K562 (cell line): Measurements from ENCODE around the gene TUBB6. TPM values are rescaled to one million over a fixed set of nuclear protein-coding genes. Genes with fewer than 3 reads are reported as not detected.
A peak's percentile ranks its signal among the peaks of the same experiment; 100 is the strongest.

Experiments
- ATAC-seq: fragments of 200-7000 bp; cut with Tn5 transposase; 3 replicates; pipeline ENCODE4 v1.9.1; 2020; ENCODE audit warnings: moderate library complexity
- BruUV-seq: library from RNA; stranded (reverse); fragments of 400-500 nt; replicated peaks from 2 replicates; lab custom pipeline; 2021; lab: Mats Ljungman, UMichigan
- CTCF ChIA-PET: fragments of 300-600 bp; formaldehyde crosslinking; extraction: SDS; loops from one replicate; lab custom pipeline; 2021; ENCODE audit warnings: low intra/inter-chr PET ratio; lab: Yijun Ruan, JAX
- POLR2A ChIA-PET: fragments of 300-600, 350-650 bp; sonication (Branson Sonifier 250); formaldehyde crosslinking; extraction: SDS; loops from one replicate; lab custom pipeline; 2021; ENCODE audit warnings: antibody characterized with exemption, inconsistent platforms; lab: Yijun Ruan, JAX
- DNase-seq, 4 experiments: peaks; one replicate each; pipeline versions ENCODE4 v3.0.0 to v3.0.0-alpha.2; 2011 to 2018; ENCODE audit warnings: low spot score in 3 of 4, mixed read lengths in 3 of 4; ENCODE audit errors: extremely low read depth in 1 of 4
- FAIRE-seq: peaks from 2 replicates; lab custom pipeline; 2011; peaks lifted over from hg19 to GRCh38; lab: Jason Lieb, UNC
- H2AFZ ChIP-seq: 2 replicates; pipeline ENCODE4 v1.6.0; 2011; ENCODE audit warnings: low read depth, low read length, control low read depth, inconsistent platforms
- H3K27ac ChIP-seq: fragments of 200-600 bp; 3 replicates; pipeline ENCODE4 v1.8.0; 2011; ENCODE audit warnings: low read depth, mild to moderate bottlenecking, control low read depth, inconsistent platforms, low read length, moderate library complexity, mixed read lengths; ENCODE audit errors: extremely low read depth
- H3K27me3 ChIP-seq, 2 experiments: fragments of 300-600 bp in 1 of 2; 2 replicates in 1 of 2; 3 replicates in 1 of 2; pipeline versions ENCODE4 v1.6.0 to v1.8.0; 2011; ENCODE audit warnings: inconsistent platforms in 2 of 2, low read length in 2 of 2, mild to moderate bottlenecking in 1 of 2, mixed read lengths in 1 of 2, moderate library complexity in 1 of 2; ENCODE audit not compliant: control insufficient read depth in 2 of 2, insufficient read depth in 2 of 2
- H3K36me3 ChIP-seq: fragments of 300-600 bp; 3 replicates; pipeline ENCODE4 v1.8.0; 2011; ENCODE audit warnings: mild to moderate bottlenecking, low read length, inconsistent platforms; ENCODE audit not compliant: control insufficient read depth, insufficient read depth
- H3K4me1 ChIP-seq, 2 experiments: fragments of 200-600 bp in 1 of 2; replicated peaks in 1 of 2; 2 replicates in 1 of 2; 3 replicates in 1 of 2; pipeline versions ENCODE4 v1.5.1 to v1.8.0; 2011; ENCODE audit warnings: inconsistent platforms in 2 of 2, low read length in 2 of 2, mild to moderate bottlenecking in 1 of 2, mixed read lengths in 1 of 2, moderate library complexity in 1 of 2; ENCODE audit not compliant: control insufficient read depth in 2 of 2, insufficient read depth in 2 of 2
- H3K4me2 ChIP-seq: 2 replicates; pipeline ENCODE4 v1.6.1; 2011; ENCODE audit warnings: low read length, control low read depth, inconsistent platforms, mixed read lengths; ENCODE audit not compliant: insufficient read depth
- H3K4me3 ChIP-seq: fragments of 200-600 bp; sonication (generic), shearing (Covaris generic); 2 replicates; pipeline ENCODE4 v1.5.1; 2016; ENCODE audit warnings: control low read depth, inconsistent platforms
- H3K79me2 ChIP-seq: fragments of 200-600 bp; 3 replicates; pipeline ENCODE4 v1.8.0; 2011; ENCODE audit warnings: low read length, inconsistent platforms; ENCODE audit not compliant: control insufficient read depth, insufficient read depth
- H3K9ac ChIP-seq, 2 experiments: 2 replicates each; pipeline versions ENCODE4 v1.6.0 to v1.6.1; 2011; ENCODE audit warnings: low read depth in 2 of 2, low read length in 2 of 2, control low read depth in 1 of 2, inconsistent platforms in 1 of 2, mild to moderate bottlenecking in 1 of 2, mixed read lengths in 1 of 2; ENCODE audit not compliant: insufficient read depth in 1 of 2
- H3K9me1 ChIP-seq: one replicate; pipeline ENCODE4 v1.6.0; 2011; ENCODE audit warnings: inconsistent platforms, mild to moderate bottlenecking, low read length, moderate library complexity; ENCODE audit not compliant: control insufficient read depth, insufficient read depth
- H3K9me3 ChIP-seq: replicated peaks from 2 replicates; pipeline ENCODE4 v1.5.1; 2011; ENCODE audit warnings: low read depth, low read length, inconsistent platforms; ENCODE audit not compliant: control insufficient read depth, insufficient read depth
- H4K20me1 ChIP-seq: replicated peaks from 2 replicates; pipeline ENCODE4 v1.6.1; 2011; ENCODE audit warnings: low read length, inconsistent platforms, mixed read lengths; ENCODE audit not compliant: control insufficient read depth, insufficient read depth
- BMI1 ChIP-seq: fragments of 150-350 bp; IDR thresholded peaks from 2 replicates; pipeline ENCODE4 v1.6.1; 2014; ENCODE audit warnings: low read length
- ESRRA ChIP-seq: fragments of 450-650 bp; IDR thresholded peaks from 2 replicates; pipeline ENCODE4 v1.6.1; 2014; ENCODE audit warnings: low read depth, mild to moderate bottlenecking, moderate library complexity, borderline replicate concordance
- NFRKB ChIP-seq: fragments of 450-650 bp; IDR thresholded peaks from 2 replicates; pipeline ENCODE4 v1.6.1; 2016; ENCODE audit warnings: low read depth
- NONO ChIP-seq, 2 experiments: fragments of 200-400 bp in 1 of 2; fragments of 450-650 bp in 1 of 2; formaldehyde crosslinking in 1 of 2; IDR thresholded peaks; 2 replicates each; pipeline ENCODE4 v1.6.1; 2017; ENCODE audit warnings: low read depth in 2 of 2, mild to moderate bottlenecking in 2 of 2, moderate library complexity in 2 of 2, low read length in 1 of 2
- PHF21A ChIP-seq: fragments of 450-650 bp; IDR thresholded peaks from 2 replicates; pipeline ENCODE4 v1.6.1; 2017; ENCODE audit warnings: low read depth, borderline replicate concordance
- SIRT6 ChIP-seq: IDR thresholded peaks from one replicate; pipeline ENCODE4 v1.6.1; 2012; ENCODE audit warnings: low read depth, mild to moderate bottlenecking, control low read depth, inconsistent platforms, low read length, moderate library complexity
- ZFP1 ChIP-seq: fragments of 450-650 bp; formaldehyde crosslinking; IDR thresholded peaks from 2 replicates; pipeline ENCODE4 v1.4.0; 2020; ENCODE audit warnings: mild to moderate bottlenecking, mixed read lengths
- WGBS: fragments of 100-300 bp; shearing (Covaris generic); methylation state at CpG from one replicate; pipeline ENCODE4 v1.1.6; 2016; ENCODE audit warnings: low coverage, mixed read lengths; ENCODE audit not compliant: insufficient coverage; ENCODE audit errors: missing lambda C conversion rate; 5-methylcytosine and 5-hydroxymethylcytosine counted together
- in situ Hi-C: fragments of 300-500 bp; cut with MboI; formaldehyde crosslinking; loops from 4 replicates; pipeline ENCODE4 v1.15.0; 2018; ENCODE audit warnings: inconsistent platforms, mixed read lengths
- intact Hi-C: fragments of 100-400 bp; cut with micrococcal nuclease; formaldehyde crosslinking; loops from 2 replicates; pipeline ENCODE4 v1.14.2; 2022
- polyA plus RNA-seq, 8 experiments: library from polyadenylated mRNA; depleted of rRNA in 4 of 8; stranded (reverse) in 5 of 8; unstranded in 3 of 8; fragments of >200 nt; fragmentation: Nextera tagmentation in 2 of 8; fragmentation: Illumina TruSeq in 1 of 8; extraction: Ambion mirVana in 2 of 8; extraction: Trizol in 1 of 8; gene quantifications; 2 replicates each; pipeline versions ENCODE4 v1.2.1 to v1.2.3, GENCODE V29; 2011 to 2014; ENCODE audit warnings: inconsistent platforms in 1 of 8, missing spikeins in 1 of 8
- total RNA-seq, 7 experiments: library from RNA; depleted of rRNA in 6 of 7; stranded (reverse); fragments of >200 nt in 6 of 7; fragmentation: Illumina TruSeq in 2 of 7; extraction: Trizol in 2 of 7; gene quantifications; 2 replicates each; pipeline versions ENCODE4 v1.2.1 to v1.2.3, GENCODE V29; 2011 to 2021; ENCODE audit warnings: low replicate concordance in 1 of 7
- TF ChIP-seq, protein P1 (sequence below): IDR thresholded peaks from 2 replicates; pipeline ENCODE4 v1.6.1; 2016; ENCODE audit warnings: missing genetic modification characterization, missing compliant biosample characterization
- TF ChIP-seq, protein P2 (sequence below): fragments of 200-800 bp; sonication (Bioruptor generic); IDR thresholded peaks from 2 replicates; pipeline ENCODE4 v1.6.1; 2017; ENCODE audit warnings: missing genetic modification characterization, missing compliant biosample characterization
- TF ChIP-seq, protein P3 (sequence below), 2 experiments: fragments of 450-650 bp; IDR thresholded peaks; 2 replicates each; pipeline ENCODE4 v1.6.1; 2016

Gene TUBB6
- total and polyA plus RNA-seq, 9 of the 15 experiments (the other 6 are each of a cell fraction or from before 2014, with no cell fraction given), result 43.9 to 404 (median 81.1) TPM

DNA sequence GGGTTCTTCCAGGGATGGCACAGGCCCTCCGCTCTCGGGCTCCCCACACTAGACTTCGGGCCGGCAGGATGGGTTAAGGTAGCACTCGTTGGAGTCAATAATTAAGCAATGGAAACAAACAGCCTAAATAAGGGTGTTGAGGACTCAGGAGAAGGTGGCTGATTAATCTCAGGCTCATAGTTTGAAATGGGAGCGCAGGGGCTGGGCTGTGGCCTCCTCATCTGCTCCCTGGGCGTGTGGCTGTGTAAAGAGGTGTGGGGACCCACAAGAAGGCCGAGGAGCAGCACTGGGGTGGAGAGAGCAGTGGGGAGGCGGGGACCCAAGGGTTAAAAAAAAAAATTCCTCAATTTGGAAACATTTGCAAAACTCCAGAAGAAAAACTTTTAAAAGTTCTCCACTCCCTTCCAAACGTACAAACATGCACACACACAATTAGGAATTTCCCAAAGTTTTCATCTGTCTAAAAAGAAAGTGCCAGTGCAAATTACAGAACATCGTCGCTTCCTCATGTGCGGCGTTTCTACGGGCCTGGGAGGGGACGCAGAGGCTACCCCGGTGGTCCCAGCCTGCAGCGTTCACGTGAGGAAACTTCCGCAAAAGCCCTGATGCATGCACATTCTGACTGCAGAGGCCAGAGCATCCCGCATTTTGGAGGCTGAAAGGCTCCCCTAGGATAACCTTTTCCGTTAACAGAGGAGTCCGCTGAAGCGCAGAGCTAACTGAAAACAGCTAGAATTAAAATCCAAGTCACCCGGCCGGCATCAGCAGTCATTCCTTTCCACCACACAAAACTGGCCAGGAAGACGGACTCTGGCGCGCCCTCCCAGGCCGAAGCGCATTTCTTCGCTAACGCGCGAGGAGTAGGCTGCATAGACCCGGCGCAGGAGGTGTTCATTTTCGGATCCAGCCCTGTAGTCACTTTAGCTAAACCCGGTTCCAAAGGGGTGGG lies 1.0 kb upstream of the TUBB6 start (continued):
- TF ChIP-seq, protein P1, sequence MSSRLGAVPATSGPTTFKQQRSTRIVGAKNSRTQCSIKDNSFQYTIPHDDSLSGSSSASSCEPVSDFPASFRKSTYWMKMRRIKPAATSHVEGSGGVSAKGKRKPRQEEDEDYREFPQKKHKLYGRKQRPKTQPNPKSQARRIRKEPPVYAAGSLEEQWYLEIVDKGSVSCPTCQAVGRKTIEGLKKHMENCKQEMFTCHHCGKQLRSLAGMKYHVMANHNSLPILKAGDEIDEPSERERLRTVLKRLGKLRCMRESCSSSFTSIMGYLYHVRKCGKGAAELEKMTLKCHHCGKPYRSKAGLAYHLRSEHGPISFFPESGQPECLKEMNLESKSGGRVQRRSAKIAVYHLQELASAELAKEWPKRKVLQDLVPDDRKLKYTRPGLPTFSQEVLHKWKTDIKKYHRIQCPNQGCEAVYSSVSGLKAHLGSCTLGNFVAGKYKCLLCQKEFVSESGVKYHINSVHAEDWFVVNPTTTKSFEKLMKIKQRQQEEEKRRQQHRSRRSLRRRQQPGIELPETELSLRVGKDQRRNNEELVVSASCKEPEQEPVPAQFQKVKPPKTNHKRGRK (tag), result peak; percentile 72

DNA sequence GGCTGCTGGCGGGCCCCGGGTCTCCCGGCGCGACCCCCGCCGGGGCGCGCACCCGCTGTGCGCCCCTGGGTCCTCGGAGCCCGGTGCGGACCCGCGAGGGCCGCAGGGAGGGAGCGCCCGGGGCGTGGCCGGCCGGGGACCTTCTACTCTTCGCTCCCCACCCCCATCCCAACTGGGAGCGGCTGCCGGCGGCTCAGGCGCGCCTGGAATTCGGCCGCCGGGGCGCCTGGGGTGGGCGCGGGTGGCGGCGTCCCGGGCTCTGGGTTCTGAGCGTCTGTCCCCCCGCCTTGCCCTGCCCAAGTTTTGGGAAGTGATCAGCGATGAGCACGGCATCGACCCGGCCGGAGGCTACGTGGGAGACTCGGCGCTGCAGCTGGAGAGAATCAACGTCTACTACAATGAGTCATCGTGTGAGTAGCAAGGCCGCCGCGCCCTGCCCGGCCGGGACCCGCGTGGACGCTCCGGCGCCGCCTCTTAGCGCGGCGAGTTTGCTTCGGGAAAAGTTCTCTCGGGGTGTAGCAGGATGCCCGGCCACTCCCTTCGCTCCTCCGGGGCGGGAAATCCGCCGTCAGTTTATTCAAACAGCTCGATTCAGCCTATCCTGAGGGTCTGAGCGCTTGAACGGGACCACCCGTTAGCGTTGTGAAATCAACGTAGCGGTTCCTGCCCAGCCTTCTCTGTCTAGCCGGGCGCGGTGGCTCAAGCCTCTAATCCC lies 502 bp downstream of the TUBB6 start:
- peaks cover 36% of the 10 kb centered on the region for H3K79me2 ChIP-seq
- intact Hi-C loops (no loop called here), in situ Hi-C loops (no loop called here)
- H3K4me2 ChIP-seq, result peak overlapping the region; percentile 88
- ChIA-PET POLR2A (interaction anchor here (0.6 to 4.3 kb wide), 8 partner anchors 10 to 400 kb away, joined by 3 to 19 read pairs (median 3); no protein-coding TSS in a partner anchor), CTCF (no interaction called here)
- peak overlapping the region; percentile 82 for H2AFZ ChIP-seq
- H3K4me3 ChIP-seq, result peak overlapping the region; percentile 86
- under 1% methylated on average over 64 of the region's 81 CpGs for WGBS
- H3K9ac ChIP-seq, result peak overlapping the region; percentile 95 to 96
- peak; percentile 75 to 89 (median 87) for DNase-seq
- peak; percentile 52 for FAIRE-seq
- H4K20me1 ChIP-seq, result no peaks in the 10 kb centered on the region
- no TSS peak for BruUV-seq
- peaks cover 38% of the 10 kb centered on the region for H3K36me3 ChIP-seq
- no peaks in the 10 kb centered on the region for H3K27me3 ChIP-seq
- peak; percentile 76 for ATAC-seq
- H3K9me3 ChIP-seq, result peaks cover 25% of the 10 kb centered on the region
- H3K4me1 ChIP-seq, result peaks cover 44 to 52% of the 10 kb centered on the region in 2 experiments
- no peaks in the 10 kb centered on the region for H3K9me1 ChIP-seq
- H3K27ac ChIP-seq, result peak overlapping the region; percentile 91
- TF ChIP-seq PHF21A (0 out of 2 replicates have a peak, but pooled peaks have one; percentile 12), ESRRA (no peak), NFRKB (0 out of 2 replicates have a peak, but pooled peaks have one; percentile 44), ZFP1 (CRISPR knock-in tag) (no peak), BMI1 (no peak), NONO (IDR thresholded peaks at IDR 0.05; ENCODE audit: low read depth in 2 of 2, low read length in 1 of 2) (peak; percentile 14 to 61; a peak in 3 of 4 replicates), SIRT6 (no peak)
- TF ChIP-seq, protein P2, sequence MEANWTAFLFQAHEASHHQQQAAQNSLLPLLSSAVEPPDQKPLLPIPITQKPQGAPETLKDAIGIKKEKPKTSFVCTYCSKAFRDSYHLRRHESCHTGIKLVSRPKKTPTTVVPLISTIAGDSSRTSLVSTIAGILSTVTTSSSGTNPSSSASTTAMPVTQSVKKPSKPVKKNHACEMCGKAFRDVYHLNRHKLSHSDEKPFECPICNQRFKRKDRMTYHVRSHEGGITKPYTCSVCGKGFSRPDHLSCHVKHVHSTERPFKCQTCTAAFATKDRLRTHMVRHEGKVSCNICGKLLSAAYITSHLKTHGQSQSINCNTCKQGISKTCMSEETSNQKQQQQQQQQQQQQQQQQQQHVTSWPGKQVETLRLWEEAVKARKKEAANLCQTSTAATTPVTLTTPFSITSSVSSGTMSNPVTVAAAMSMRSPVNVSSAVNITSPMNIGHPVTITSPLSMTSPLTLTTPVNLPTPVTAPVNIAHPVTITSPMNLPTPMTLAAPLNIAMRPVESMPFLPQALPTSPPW (CRISPR knock-in tag), result 0 out of 2 replicates have a peak, but pooled peaks have one; percentile 54
- TF ChIP-seq, protein P3, sequence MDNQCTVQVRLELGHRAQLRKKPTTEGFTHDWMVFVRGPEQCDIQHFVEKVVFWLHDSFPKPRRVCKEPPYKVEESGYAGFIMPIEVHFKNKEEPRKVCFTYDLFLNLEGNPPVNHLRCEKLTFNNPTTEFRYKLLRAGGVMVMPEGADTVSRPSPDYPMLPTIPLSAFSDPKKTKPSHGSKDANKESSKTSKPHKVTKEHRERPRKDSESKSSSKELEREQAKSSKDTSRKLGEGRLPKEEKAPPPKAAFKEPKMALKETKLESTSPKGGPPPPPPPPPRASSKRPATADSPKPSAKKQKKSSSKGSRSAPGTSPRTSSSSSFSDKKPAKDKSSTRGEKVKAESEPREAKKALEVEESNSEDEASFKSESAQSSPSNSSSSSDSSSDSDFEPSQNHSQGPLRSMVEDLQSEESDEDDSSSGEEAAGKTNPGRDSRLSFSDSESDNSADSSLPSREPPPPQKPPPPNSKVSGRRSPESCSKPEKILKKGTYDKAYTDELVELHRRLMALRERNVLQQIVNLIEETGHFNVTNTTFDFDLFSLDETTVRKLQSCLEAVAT (IDR thresholded peaks at IDR 0.05), result peak in 1 of 2 experiments; percentile 52; a peak in 2 of 4 replicates
